GM12865 (cell line): ENCODE measurements around the gene ATP1A2.
"Not testable (repeated sequence)": the region's sequence is repeated elsewhere in the genome, so short reads cannot be mapped to it uniquely, and the experiment has no call there.

ENCODE experiments used
- DNase-seq: peaks from one replicate; pipeline ENCODE4 v3.0.0; 2010; ENCODE audit warnings: low read depth
- H3K4me3 ChIP-seq: 2 replicates; pipeline ENCODE4 v1.5.1; 2011; ENCODE audit warnings: mild to moderate bottlenecking, low read depth, low read length, control low read depth
- CTCF ChIP-seq: IDR thresholded peaks from 2 replicates; pipeline ENCODE4 v1.5.1; 2011; ENCODE audit warnings: low read length, control low read depth, low read depth, inconsistent platforms; ENCODE audit not compliant: insufficient read depth; ENCODE audit errors: missing control alignments

ATP1A2 gene

GRCh38 chr1:160108888-160109662 is 6.5 kb upstream of the ATP1A2 start:
- DNase-seq: peak; percentile 54
- H3K4me3 ChIP-seq: no peak overlapping the region
- TF ChIP-seq CTCF: peak; percentile 49

- H3K4me3 ChIP-seq: no peak overlapping the region
- no peak for TF ChIP-seq CTCF
- no peak for DNase-seq
Observed at GRCh38 chr1:160109686-160110085, 5.9 kb upstream of the ATP1A2 start.

- DNase-seq, H3K4me3 ChIP-seq: not testable (repeated sequence)
Observed at GRCh38 chr1:160111462-160111861, 4.1 kb upstream of the ATP1A2 start.

- no peak for TF ChIP-seq CTCF
- no peak overlapping the region for H3K4me3 ChIP-seq
- DNase-seq: no peak
Observed at GRCh38 chr1:160112357-160112756, 3.2 kb upstream of the ATP1A2 start.

- no peak overlapping the region for H3K4me3 ChIP-seq
- no peak for TF ChIP-seq CTCF
- DNase-seq: no peak
Observed at GRCh38 chr1:160113407-160113806, 2.2 kb upstream of the ATP1A2 start.

- no peak for DNase-seq
- H3K4me3 ChIP-seq: no peak overlapping the region
- TF ChIP-seq CTCF: no peak
Observed at GRCh38 chr1:160114085-160114484, 1.5 kb upstream of the ATP1A2 start.

GRCh38 chr1:160116283-160117147 is 956 bp downstream of the ATP1A2 start:
- DNase-seq: no peak
- no peak overlapping the region for H3K4me3 ChIP-seq
- TF ChIP-seq CTCF: no peak
